ENCODE data around the gene SNTG2. TPM values are rescaled to one million over a fixed set of nuclear protein-coding genes. Genes with fewer than 3 reads are reported as not detected.

Gene SNTG2
- total and polyA plus RNA-seq, 9 donors: 0.17 to 5.7 (median 1.3) TPM; not detected in 1

GRCh38 chr2:1157107-1157506 is 206.5 kb downstream of the SNTG2 start:
- no peaks in the 10 kb centered on the region for H3K9me3 ChIP-seq
- no peaks in the 10 kb centered on the region for H3K27me3 ChIP-seq
- no peak for DNase-seq
- TF ChIP-seq POLR2A (IDR thresholded peaks at IDR 0.05): no peak
- TF ChIP-seq EP300 (IDR thresholded peaks at IDR 0.05): no peak
- TF ChIP-seq, protein P1, sequence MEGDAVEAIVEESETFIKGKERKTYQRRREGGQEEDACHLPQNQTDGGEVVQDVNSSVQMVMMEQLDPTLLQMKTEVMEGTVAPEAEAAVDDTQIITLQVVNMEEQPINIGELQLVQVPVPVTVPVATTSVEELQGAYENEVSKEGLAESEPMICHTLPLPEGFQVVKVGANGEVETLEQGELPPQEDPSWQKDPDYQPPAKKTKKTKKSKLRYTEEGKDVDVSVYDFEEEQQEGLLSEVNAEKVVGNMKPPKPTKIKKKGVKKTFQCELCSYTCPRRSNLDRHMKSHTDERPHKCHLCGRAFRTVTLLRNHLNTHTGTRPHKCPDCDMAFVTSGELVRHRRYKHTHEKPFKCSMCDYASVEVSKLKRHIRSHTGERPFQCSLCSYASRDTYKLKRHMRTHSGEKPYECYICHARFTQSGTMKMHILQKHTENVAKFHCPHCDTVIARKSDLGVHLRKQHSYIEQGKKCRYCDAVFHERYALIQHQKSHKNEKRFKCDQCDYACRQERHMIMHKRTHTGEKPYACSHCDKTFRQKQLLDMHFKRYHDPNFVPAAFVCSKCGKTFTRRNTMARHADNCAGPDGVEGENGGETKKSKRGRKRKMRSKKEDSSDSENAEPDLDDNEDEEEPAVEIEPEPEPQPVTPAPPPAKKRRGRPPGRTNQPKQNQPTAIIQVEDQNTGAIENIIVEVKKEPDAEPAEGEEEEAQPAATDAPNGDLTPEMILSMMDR (IDR thresholded peaks at IDR 0.05): no peak
- no peaks in the 10 kb centered on the region for H3K4me1 ChIP-seq (ENCODE audit: insufficient read depth)
- intact Hi-C loops (cut with DNase I): no loop called here
- 83 to 88% (median 84%) methylated on average over 15 of the region's 15 CpGs for WGBS, 3 donors
- no peaks in the 10 kb centered on the region for H3K36me3 ChIP-seq
- no peak overlapping the region for H3K4me3 ChIP-seq
- H3K27ac ChIP-seq: no peak overlapping the region

DNA sequence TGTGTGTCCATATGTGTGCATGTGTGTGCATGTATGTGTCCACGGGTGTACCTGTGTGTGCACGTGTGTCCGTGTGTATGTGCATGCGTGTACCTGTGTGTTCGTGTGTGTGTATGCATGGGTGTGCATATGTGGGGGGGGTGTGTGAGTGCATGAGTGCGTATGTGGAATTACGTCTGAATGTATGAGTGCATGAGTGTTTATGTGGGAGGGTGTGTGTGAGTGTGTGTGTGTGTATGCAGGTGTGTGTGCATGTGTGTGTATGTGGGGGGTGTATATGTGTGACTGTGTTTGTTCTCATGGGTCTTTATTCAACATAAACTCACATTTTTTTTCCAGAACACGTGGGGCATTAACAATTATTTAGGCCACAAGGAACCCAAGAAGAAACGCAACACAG is 208.4 kb downstream of the SNTG2 start:
- Histone ChIP-seq H3K9me3 (no peaks in the 10 kb centered on the region), H3K4me3 (no peak overlapping the region), H3K36me3 (no peaks in the 10 kb centered on the region), H3K4me1 (ENCODE audit: insufficient read depth) (no peaks in the 10 kb centered on the region), H3K27me3 (no peaks in the 10 kb centered on the region), H3K27ac (no peak overlapping the region)
- WGBS, 3 donors: 70 to 87% (median 75%) methylated on average over 9 of the region's 9 CpGs
- intact Hi-C loops (cut with DNase I): no loop called here
- no peak for DNase-seq
- TF ChIP-seq POLR2A (IDR thresholded peaks at IDR 0.05) (no peak), EP300 (IDR thresholded peaks at IDR 0.05) (no peak)
- TF ChIP-seq, protein P1 (IDR thresholded peaks at IDR 0.05): no peak

DNA sequence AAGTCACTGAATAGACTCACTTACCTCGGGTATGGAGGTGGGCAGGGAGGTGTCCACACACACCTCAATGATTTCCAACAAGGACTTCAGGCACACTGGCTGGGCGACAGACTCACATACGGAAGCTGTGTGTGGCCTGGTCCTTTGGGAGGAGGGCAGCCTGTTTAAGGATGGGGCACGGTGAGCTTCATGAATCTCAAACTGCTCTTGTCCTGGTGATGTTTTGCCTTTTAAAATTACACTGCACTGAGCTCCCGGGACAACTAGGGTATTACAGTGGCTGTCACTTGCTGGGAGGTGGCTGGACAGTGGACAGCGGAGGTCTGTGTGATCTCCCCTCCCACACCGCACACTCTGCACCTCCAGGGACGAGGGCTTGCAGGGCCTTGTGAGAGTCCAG is 211.6 kb downstream of the SNTG2 start:
- TF ChIP-seq, protein P1 (IDR thresholded peaks at IDR 0.05): no peak
- H3K4me1 ChIP-seq (ENCODE audit: insufficient read depth): no peaks in the 10 kb centered on the region
- 89 to 94% (median 91%) methylated on average over 8 of the region's 8 CpGs for WGBS, 3 donors
- H3K27me3 ChIP-seq: no peaks in the 10 kb centered on the region
- H3K9me3 ChIP-seq: no peaks in the 10 kb centered on the region
- no peaks in the 10 kb centered on the region for H3K36me3 ChIP-seq
- intact Hi-C loops (cut with DNase I): no loop called here
- H3K27ac ChIP-seq: no peak overlapping the region
- DNase-seq: no peak
- H3K4me3 ChIP-seq: no peak overlapping the region

GRCh38 chr2:1162768-1163584 is 212.3 kb downstream of the SNTG2 start:
- TF ChIP-seq EP300 (IDR thresholded peaks at IDR 0.05): no peak
- no peak for TF ChIP-seq POLR2A (IDR thresholded peaks at IDR 0.05)
- TF ChIP-seq, protein P1 (IDR thresholded peaks at IDR 0.05): no peak
- Histone ChIP-seq H3K36me3 (no peaks in the 10 kb centered on the region), H3K27me3 (no peaks in the 10 kb centered on the region), H3K4me1 (ENCODE audit: insufficient read depth) (no peaks in the 10 kb centered on the region), H3K4me3 (no peak overlapping the region), H3K9me3 (no peaks in the 10 kb centered on the region), H3K27ac (no peak overlapping the region)
- DNase-seq: no peak
- intact Hi-C loops (cut with DNase I): no loop called here
- 72 to 78% (median 76%) methylated on average over 12 of the region's 12 CpGs for WGBS, 3 donors
